H9 (cell line): ENCODE results near the gene ZBTB16. TPM values are rescaled to one million over a fixed set of nuclear protein-coding genes. Genes with fewer than 3 reads are reported as not detected.

Experiments used
- DNase-seq: peaks from one replicate; pipeline ENCODE4 v3.0.0-alpha.2; 2017
- H2AFZ ChIP-seq: one replicate; pipeline ENCODE4 v1.6.1; 2013; ENCODE audit warnings: mild to moderate bottlenecking, low read length, control low read depth, moderate library complexity
- H2AK5ac ChIP-seq: 2 replicates; pipeline ENCODE4 v1.6.1; 2013; ENCODE audit warnings: low read length, control low read depth, mixed read lengths; ENCODE audit not compliant: insufficient read length
- H2BK120ac ChIP-seq: one replicate; pipeline ENCODE4 v1.6.1; 2013; ENCODE audit warnings: low read depth, mild to moderate bottlenecking, low read length, control low read depth, inconsistent platforms; ENCODE audit not compliant: poor library complexity, severe bottlenecking
- H2BK12ac ChIP-seq: 2 replicates; pipeline ENCODE4 v1.6.1; 2013; ENCODE audit warnings: low read length, control low read depth, mixed read lengths, low read depth; ENCODE audit not compliant: insufficient read length
- H2BK15ac ChIP-seq: 2 replicates; pipeline ENCODE4 v1.6.1; 2013; ENCODE audit warnings: low read depth, low read length, control low read depth
- H2BK20ac ChIP-seq: one replicate; pipeline ENCODE4 v1.6.1; 2013; ENCODE audit warnings: low read depth, mild to moderate bottlenecking, low read length, control low read depth, inconsistent platforms; ENCODE audit not compliant: poor library complexity, severe bottlenecking
- H2BK5ac ChIP-seq: 2 replicates; pipeline ENCODE4 v1.6.1; 2013; ENCODE audit warnings: low read length, control low read depth, mixed read lengths; ENCODE audit not compliant: insufficient read length
- H3K14ac ChIP-seq: 2 replicates; pipeline ENCODE4 v1.6.1; 2013; ENCODE audit warnings: low read length, control low read depth; ENCODE audit not compliant: insufficient read depth
- H3K18ac ChIP-seq: 2 replicates; pipeline ENCODE4 v1.6.1; 2013; ENCODE audit warnings: low read depth, mild to moderate bottlenecking, mixed read lengths, low read length, control low read depth; ENCODE audit not compliant: insufficient read length
- H3K23ac ChIP-seq: 2 replicates; pipeline ENCODE4 v1.6.1; 2013; ENCODE audit warnings: low read length, control low read depth, mixed read lengths, low read depth; ENCODE audit not compliant: insufficient read length
- H3K23me2 ChIP-seq: 2 replicates; pipeline ENCODE4 v1.6.1; 2013; ENCODE audit warnings: low read depth, mild to moderate bottlenecking, mixed read lengths, low read length, control low read depth; ENCODE audit not compliant: insufficient read length, poor library complexity, severe bottlenecking
- H3K27ac ChIP-seq: 2 replicates; pipeline ENCODE4 v1.5.1; 2013; ENCODE audit warnings: low read length, control low read depth, mixed read lengths, low read depth; ENCODE audit not compliant: insufficient read length
- H3K27me3 ChIP-seq: 2 replicates; pipeline ENCODE4 v1.6.1; 2013; ENCODE audit warnings: low read length, control low read depth, inconsistent platforms; ENCODE audit not compliant: insufficient read depth
- H3K4ac ChIP-seq: 2 replicates; pipeline ENCODE4 v1.6.1; 2013; ENCODE audit warnings: low read depth, mild to moderate bottlenecking, control low read depth, inconsistent platforms, low read length, moderate library complexity
- H3K4me1 ChIP-seq: 2 replicates; pipeline ENCODE4 v1.6.1; 2013; ENCODE audit warnings: low read length, control low read depth, inconsistent platforms; ENCODE audit not compliant: insufficient read depth
- H3K4me2 ChIP-seq: 2 replicates; pipeline ENCODE4 v1.6.1; 2013; ENCODE audit warnings: low read length, control low read depth, mixed read lengths; ENCODE audit not compliant: insufficient read length, insufficient read depth
- H3K56ac ChIP-seq: 2 replicates; pipeline ENCODE4 v1.6.1; 2013; ENCODE audit warnings: low read depth, mild to moderate bottlenecking, mixed read lengths, low read length, control low read depth; ENCODE audit not compliant: insufficient read length
- H3K79me1 ChIP-seq: 2 replicates; pipeline ENCODE4 v1.6.1; 2013; ENCODE audit warnings: low read depth, mild to moderate bottlenecking, moderate library complexity, low read length, control low read depth, inconsistent platforms; ENCODE audit not compliant: insufficient read depth, poor library complexity, severe bottlenecking
- H3K79me2 ChIP-seq: 2 replicates; pipeline ENCODE4 v1.6.1; 2013; ENCODE audit warnings: low read length, control low read depth, inconsistent platforms; ENCODE audit not compliant: insufficient read depth
- H3K9ac ChIP-seq: 2 replicates; pipeline ENCODE4 v1.6.1; 2013; ENCODE audit warnings: low read length, control low read depth, mixed read lengths; ENCODE audit not compliant: insufficient read length; ENCODE audit errors: extremely low read depth
- H3K9me3 ChIP-seq: one replicate; pipeline ENCODE4 v1.6.1; 2013; ENCODE audit warnings: low read depth, low read length, inconsistent platforms; ENCODE audit not compliant: control insufficient read depth
- H3T11ph ChIP-seq: one replicate; pipeline ENCODE4 v1.6.1; 2013; ENCODE audit warnings: mild to moderate bottlenecking, low read length, control low read depth, inconsistent platforms
- H4K20me1 ChIP-seq: one replicate; pipeline ENCODE4 v1.6.1; 2013; ENCODE audit not compliant: control insufficient read depth, insufficient read length, insufficient read depth
- H4K5ac ChIP-seq: 2 replicates; pipeline ENCODE4 v1.6.1; 2013; ENCODE audit warnings: low read depth, mild to moderate bottlenecking, mixed read lengths, low read length, control low read depth; ENCODE audit not compliant: insufficient read length
- H4K8ac ChIP-seq: replicated peaks from 2 replicates; pipeline ENCODE4 v1.6.1; 2013; ENCODE audit warnings: low read length, control low read depth, mixed read lengths, low read depth; ENCODE audit not compliant: insufficient read length
- H4K91ac ChIP-seq: 2 replicates; pipeline ENCODE4 v1.6.1; 2013; ENCODE audit warnings: low read depth, mild to moderate bottlenecking, moderate library complexity, mixed read lengths, low read length, control low read depth; ENCODE audit not compliant: insufficient read length
- H3K27ac Mint-ChIP-seq, 3 experiments: 2 replicates in 2 of 3; 3 replicates in 1 of 3; pipeline ENCODE4 v1.8.0; 2020 to 2021; ENCODE audit warnings: mixed read lengths in 3 of 3, mild to moderate bottlenecking in 1 of 3, moderate library complexity in 1 of 3
- H3K27me3 Mint-ChIP-seq: 2 replicates; pipeline ENCODE4 v1.8.0; 2021; ENCODE audit warnings: low read depth, mild to moderate bottlenecking, moderate library complexity, mixed read lengths
- H3K36me3 Mint-ChIP-seq, 3 experiments: 2 replicates in 2 of 3; 3 replicates in 1 of 3; pipeline ENCODE4 v1.8.0; 2020 to 2021; ENCODE audit warnings: low read depth in 3 of 3, mixed read lengths in 3 of 3; ENCODE audit not compliant: insufficient read depth in 1 of 3
- H3K4me1 Mint-ChIP-seq, 2 experiments: 2 replicates each; pipeline ENCODE4 v1.8.0; 2020; ENCODE audit warnings: mixed read lengths in 2 of 2
- H3K4me3 Mint-ChIP-seq, 2 experiments: 2 replicates in 1 of 2; 3 replicates in 1 of 2; pipeline ENCODE4 v1.8.0; 2020 to 2021; ENCODE audit warnings: mild to moderate bottlenecking in 2 of 2, mixed read lengths in 2 of 2, moderate library complexity in 1 of 2
- H3K9me3 Mint-ChIP-seq, 2 experiments: 2 replicates in 1 of 2; 3 replicates in 1 of 2; pipeline ENCODE4 v1.8.0; 2020; ENCODE audit warnings: mild to moderate bottlenecking in 2 of 2, mixed read lengths in 2 of 2, moderate library complexity in 1 of 2
- CTCF ChIP-seq: fragments of 200-600 bp; sonication (generic); conservative IDR thresholded peaks from 3 replicates; pipeline ENCODE4 v1.8.0; 2021; ENCODE audit warnings: antibody characterized with exemption, mild to moderate bottlenecking
- WGBS: extraction: QIAGEN DNeasy Blood & Tissue Kit; methylation state at CpG from one replicate; pipeline ENCODE4 v1.1.7; 2013; ENCODE audit warnings: missing lambda C conversion rate, low lambda C conversion rate, mixed read lengths; ENCODE audit not compliant: insufficient read length; ENCODE audit errors: extremely low coverage; 5-methylcytosine and 5-hydroxymethylcytosine counted together
- total RNA-seq: library from RNA; stranded (reverse); gene quantifications from 2 replicates; pipeline ENCODE4 v1.2.1, GENCODE V29; 2021

The ZBTB16 gene
- total RNA-seq, 1 experiment from 2014 or later = not detected

DNA sequence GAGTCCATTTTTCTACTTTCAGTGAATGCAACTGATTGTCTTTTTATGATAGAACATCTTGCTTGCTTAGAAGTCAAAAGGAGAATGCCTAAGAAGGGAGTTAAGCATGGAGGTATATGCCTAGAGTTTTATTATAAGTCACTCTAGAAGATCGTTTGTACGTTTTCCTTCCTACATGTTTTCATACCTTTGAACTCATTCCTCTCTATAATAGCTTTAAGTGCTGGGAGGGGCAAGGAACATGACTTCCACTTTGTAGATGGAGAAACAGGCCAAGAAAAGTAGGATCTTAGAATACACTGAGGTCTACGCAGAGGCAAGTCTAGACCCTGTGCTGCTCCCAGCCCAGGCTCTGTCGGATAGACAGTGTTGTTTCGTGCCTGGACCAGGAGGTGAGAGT lies 114.3 kb downstream of the ZBTB16 start:
- no peak overlapping the region for H3T11ph ChIP-seq
- no peaks in the 10 kb centered on the region for H3K9me3 ChIP-seq
- H3K27ac ChIP-seq = no peak overlapping the region
- no peaks in the 10 kb centered on the region for H3K79me2 ChIP-seq
- no peak for TF ChIP-seq CTCF
- no CpG with 5 or more reads among the region's 5 CpGs for WGBS
- H3K23me2 ChIP-seq = no peaks in the 10 kb centered on the region
- Mint-ChIP-seq H3K36me3 (no peaks in the 10 kb centered on the region), H3K4me1 (peaks cover 14 to 37% of the 10 kb centered on the region in 2 experiments), H3K4me3 (no peak overlapping the region), H3K27me3 (peaks cover 11% of the 10 kb centered on the region), H3K9me3 (no peaks in the 10 kb centered on the region), H3K27ac (no peak overlapping the region)
- no peak overlapping the region for H3K56ac ChIP-seq
- no peak overlapping the region for H2BK12ac ChIP-seq
- H3K79me1 ChIP-seq = no peaks in the 10 kb centered on the region
- no peak overlapping the region for H4K91ac ChIP-seq
- no peaks in the 10 kb centered on the region for H4K20me1 ChIP-seq
- no peak overlapping the region for H2BK15ac ChIP-seq
- no peak overlapping the region for H4K8ac ChIP-seq
- no peaks in the 10 kb centered on the region for H3K4me1 ChIP-seq
- no peak overlapping the region for H3K4me2 ChIP-seq
- H2BK120ac ChIP-seq = no peak overlapping the region
- H3K23ac ChIP-seq = no peak overlapping the region
- no peak overlapping the region for H3K18ac ChIP-seq
- H2BK5ac ChIP-seq = no peak overlapping the region
- H3K27me3 ChIP-seq = no peaks in the 10 kb centered on the region
- H2BK20ac ChIP-seq = no peak overlapping the region
- no peak overlapping the region for H2AFZ ChIP-seq
- H4K5ac ChIP-seq = no peak overlapping the region
- DNase-seq = no peak
- H3K14ac ChIP-seq = no peak overlapping the region
- no peak overlapping the region for H3K9ac ChIP-seq
- H2AK5ac ChIP-seq = no peak overlapping the region
- no peak overlapping the region for H3K4ac ChIP-seq
